H1 (cell line): Measurements from ENCODE around the gene RAB40B. TPM values are rescaled to one million over a fixed set of nuclear protein-coding genes. Genes with fewer than 3 reads are reported as not detected.

Experiments used
- CTCF ChIA-PET: fragments of 300-600 bp; sonication (Branson Sonifier 250); formaldehyde crosslinking; loops from one replicate; lab custom pipeline; 2021; ENCODE audit not compliant: partially characterized antibody; lab: Charles Lee
- POLR2A ChIA-PET: fragments of 300-600 bp; sonication (Branson Sonifier 250); formaldehyde crosslinking; loops from one replicate; lab custom pipeline; 2021; ENCODE audit warnings: inconsistent platforms; ENCODE audit not compliant: partially characterized antibody; lab: Charles Lee
- DNase-seq, 2 experiments: peaks; one replicate each; pipeline versions ENCODE4 v3.0.0 to v3.0.0-alpha.2; 2010 to 2022; ENCODE audit warnings: low spot score in 2 of 2, low read depth in 1 of 2, mixed read lengths in 1 of 2
- FAIRE-seq: peaks from 2 replicates; lab custom pipeline; 2011; peaks lifted over from hg19 to GRCh38; lab: Jason Lieb, UNC
- H2AFZ ChIP-seq: 2 replicates; pipeline ENCODE4 v1.8.1; 2012; ENCODE audit warnings: low read length, inconsistent platforms
- H2AK5ac ChIP-seq: 2 replicates; pipeline ENCODE4 v1.6.1; 2013; ENCODE audit warnings: low read depth, low read length
- H2BK120ac ChIP-seq: replicated peaks from 2 replicates; pipeline ENCODE3; 2013; ENCODE audit warnings: low read depth, low read length, inconsistent platforms
- H2BK12ac ChIP-seq: 2 replicates; pipeline ENCODE4 v1.6.1; 2013; ENCODE audit warnings: low read depth, low read length
- H2BK15ac ChIP-seq: 2 replicates; pipeline ENCODE4 v1.6.1; 2013; ENCODE audit warnings: low read length
- H2BK20ac ChIP-seq: 2 replicates; pipeline ENCODE4 v1.6.1; 2013; ENCODE audit warnings: low read length
- H2BK5ac ChIP-seq: 2 replicates; pipeline ENCODE4 v1.6.1; 2013; ENCODE audit warnings: low read depth, low read length
- H3K14ac ChIP-seq: 2 replicates; pipeline ENCODE4 v1.6.1; 2013; ENCODE audit warnings: inconsistent platforms; ENCODE audit not compliant: insufficient read length
- H3K18ac ChIP-seq: 2 replicates; pipeline ENCODE4 v1.6.1; 2013; ENCODE audit warnings: low read length; ENCODE audit errors: extremely low read depth
- H3K23ac ChIP-seq: 2 replicates; pipeline ENCODE4 v1.6.1; 2013; ENCODE audit warnings: inconsistent platforms; ENCODE audit not compliant: insufficient read length
- H3K23me2 ChIP-seq: 2 replicates; pipeline ENCODE4 v1.6.1; 2013; ENCODE audit warnings: low read depth, low read length
- H3K27ac ChIP-seq: 2 replicates; pipeline ENCODE4 v1.6.1; 2011; ENCODE audit warnings: low read depth, low read length, inconsistent platforms
- H3K27me3 ChIP-seq, 4 experiments: replicated peaks in 1 of 4; 1 replicate in 1 of 4; 2 replicates in 3 of 4; pipeline versions ENCODE4 v1.6.1 to v1.8.1; 2011 to 2013; ENCODE audit warnings: low read length in 3 of 4, mild to moderate bottlenecking in 3 of 4, inconsistent platforms in 2 of 4, mixed read lengths in 2 of 4, moderate library complexity in 1 of 4; ENCODE audit not compliant: control insufficient read depth in 3 of 4, insufficient read depth in 3 of 4; ENCODE audit errors: extremely low read depth in 1 of 4
- H3K36me3 ChIP-seq, 4 experiments: 2 replicates each; pipeline versions ENCODE4 v1.6.1 to v1.8.1; 2011 to 2013; ENCODE audit warnings: mild to moderate bottlenecking in 4 of 4, low read length in 3 of 4, moderate library complexity in 2 of 4, control low read depth in 1 of 4, inconsistent platforms in 1 of 4; ENCODE audit not compliant: insufficient read depth in 4 of 4, control insufficient read depth in 2 of 4
- H3K4ac ChIP-seq: replicated peaks from 2 replicates; pipeline ENCODE3; 2013; ENCODE audit warnings: low read length, low read depth, mixed read lengths, inconsistent platforms; ENCODE audit not compliant: insufficient read length
- H3K4me1 ChIP-seq, 4 experiments: replicated peaks in 1 of 4; 1 replicate in 1 of 4; 2 replicates in 3 of 4; pipeline versions ENCODE4 v1.6.1 to v1.8.1; 2011 to 2013; ENCODE audit warnings: low read length in 3 of 4, inconsistent platforms in 2 of 4, mixed read lengths in 1 of 4; ENCODE audit not compliant: insufficient read depth in 4 of 4, control insufficient read depth in 3 of 4
- H3K4me2 ChIP-seq, 2 experiments: 2 replicates each; pipeline versions ENCODE4 v1.6.1 to v1.8.1; 2011 to 2013; ENCODE audit warnings: low read depth in 2 of 2, low read length in 2 of 2, control low read depth in 1 of 2, inconsistent platforms in 1 of 2, mild to moderate bottlenecking in 1 of 2; ENCODE audit not compliant: insufficient read depth in 1 of 2
- H3K4me3 ChIP-seq, 4 experiments: fragments of 200-600, 300-600 bp in 1 of 4; sonication (generic), shearing (Covaris generic), sonication (Bioruptor Twin) in 1 of 4; 2 replicates each; pipeline versions ENCODE4 v1.5.1 to v1.8.1; 2011 to 2016; ENCODE audit warnings: low read length in 4 of 4, low read depth in 3 of 4, control low read depth in 2 of 4, inconsistent platforms in 2 of 4, mild to moderate bottlenecking in 2 of 4, mixed read lengths in 1 of 4, moderate library complexity in 1 of 4; ENCODE audit not compliant: insufficient read depth in 2 of 4; ENCODE audit errors: extremely low read depth in 1 of 4
- H3K56ac ChIP-seq: replicated peaks from 2 replicates; pipeline ENCODE3; 2013; ENCODE audit warnings: low read depth, mild to moderate bottlenecking, mixed read lengths, low read length, inconsistent platforms; ENCODE audit not compliant: insufficient read length
- H3K79me1 ChIP-seq: 2 replicates; pipeline ENCODE4 v1.6.1; 2013; ENCODE audit warnings: low read depth, low read length, control low read depth
- H3K79me2 ChIP-seq, 2 experiments: 2 replicates each; pipeline versions ENCODE4 v1.6.1 to v1.8.1; 2012 to 2013; ENCODE audit warnings: low read length in 2 of 2, mild to moderate bottlenecking in 2 of 2, inconsistent platforms in 1 of 2; ENCODE audit not compliant: insufficient read depth in 2 of 2, control insufficient read depth in 1 of 2
- H3K9ac ChIP-seq, 4 experiments: replicated peaks in 1 of 4; 1 replicate in 1 of 4; 2 replicates in 3 of 4; pipeline versions ENCODE4 v1.6.1 to v1.8.1; 2011 to 2013; ENCODE audit warnings: low read depth in 3 of 4, low read length in 3 of 4, control low read depth in 2 of 4, mild to moderate bottlenecking in 2 of 4, moderate library complexity in 2 of 4, inconsistent platforms in 1 of 4; ENCODE audit errors: extremely low read depth in 1 of 4
- H3K9me3 ChIP-seq, 2 experiments: 2 replicates each; pipeline versions ENCODE4 v1.6.1 to v1.8.1; 2012 to 2013; ENCODE audit warnings: mild to moderate bottlenecking in 2 of 2, moderate library complexity in 2 of 2, control low read depth in 1 of 2, inconsistent platforms in 1 of 2, low read depth in 1 of 2, low read length in 1 of 2, mixed read lengths in 1 of 2; ENCODE audit not compliant: insufficient read depth in 2 of 2
- H4K20me1 ChIP-seq, 2 experiments: replicated peaks in 1 of 2; 2 replicates each; pipeline versions ENCODE3 to v1.8.1; 2011 to 2013; ENCODE audit warnings: inconsistent platforms in 2 of 2, low read length in 2 of 2, mild to moderate bottlenecking in 1 of 2; ENCODE audit not compliant: insufficient read depth in 2 of 2, control insufficient read depth in 1 of 2
- H4K5ac ChIP-seq: 2 replicates; pipeline ENCODE4 v1.6.1; 2013; ENCODE audit warnings: low read length, low read depth, mixed read lengths, inconsistent platforms; ENCODE audit not compliant: insufficient read length
- H4K8ac ChIP-seq: 2 replicates; pipeline ENCODE4 v1.8.0; 2013; ENCODE audit warnings: mild to moderate bottlenecking, moderate library complexity, low read length, inconsistent platforms; ENCODE audit not compliant: insufficient read depth; ENCODE audit errors: extremely low read depth
- H4K91ac ChIP-seq: replicated peaks from 2 replicates; pipeline ENCODE3; 2013; ENCODE audit warnings: low read length, mixed read lengths, inconsistent platforms; ENCODE audit not compliant: insufficient read length
- BACH1 ChIP-seq: IDR thresholded peaks from 2 replicates; pipeline ENCODE4 v1.6.1; 2012; ENCODE audit warnings: low read length, improper control_type of control experiment
- CBX8 ChIP-seq: fragments of 300-800, 300-1000 bp; sonication (generic); IDR thresholded peaks from 2 replicates; pipeline ENCODE4 v1.7.1; 2016; ENCODE audit warnings: low read depth, low read length, borderline replicate concordance
- CREB1 ChIP-seq: IDR thresholded peaks from 2 replicates; pipeline ENCODE4 v1.6.1; 2012; ENCODE audit warnings: inconsistent platforms
- CTBP2 ChIP-seq: IDR thresholded peaks from 2 replicates; pipeline ENCODE4 v1.7.0; 2011; ENCODE audit warnings: borderline replicate concordance, mild to moderate bottlenecking, moderate library complexity, mixed read lengths, low read length; ENCODE audit not compliant: insufficient read depth, insufficient read length
- EP300 ChIP-seq, 2 experiments: IDR thresholded peaks; 1 replicate in 1 of 2; 2 replicates in 1 of 2; pipeline ENCODE4 v1.6.1; 2011 to 2012; ENCODE audit warnings: low read depth in 2 of 2, low read length in 2 of 2, mild to moderate bottlenecking in 2 of 2, borderline replicate concordance in 1 of 2, inconsistent platforms in 1 of 2, moderate library complexity in 1 of 2
- GTF2F1 ChIP-seq: IDR thresholded peaks from 2 replicates; pipeline ENCODE4 v1.6.1; 2012; ENCODE audit warnings: low read depth, low read length, improper control_type of control experiment, borderline replicate concordance
- HDAC6 ChIP-seq: IDR thresholded peaks from one replicate; pipeline ENCODE4 v1.7.1; 2012; ENCODE audit warnings: low read depth, mild to moderate bottlenecking, inconsistent platforms, low read length, moderate library complexity
- MAFK ChIP-seq: IDR thresholded peaks from 2 replicates; pipeline ENCODE4 v1.6.1; 2012; ENCODE audit warnings: low read depth, mild to moderate bottlenecking, improper control_type of control experiment, low read length
- RAD21 ChIP-seq, 2 experiments: IDR thresholded peaks in 1 of 2; conservative IDR thresholded peaks in 1 of 2; 2 replicates each; pipeline ENCODE4 v1.6.1; 2011; ENCODE audit warnings: low read depth in 2 of 2, low read length in 2 of 2, improper control_type of control experiment in 1 of 2, inconsistent platforms in 1 of 2, mild to moderate bottlenecking in 1 of 2, moderate library complexity in 1 of 2
- SIN3A ChIP-seq, 2 experiments: IDR thresholded peaks in 1 of 2; conservative IDR thresholded peaks in 1 of 2; 2 replicates each; pipeline ENCODE4 v1.6.1; 2011 to 2012; ENCODE audit warnings: low read length in 2 of 2, improper control_type of control experiment in 1 of 2, low read depth in 1 of 2, mild to moderate bottlenecking in 1 of 2
- SP1 ChIP-seq: IDR thresholded peaks from 2 replicates; pipeline ENCODE4 v1.6.1; 2011; ENCODE audit warnings: low read depth, low read length
- TAF1 ChIP-seq: IDR thresholded peaks from 2 replicates; pipeline ENCODE4 v1.6.1; 2011; ENCODE audit warnings: mild to moderate bottlenecking, low read depth, low read length
- TCF12 ChIP-seq: IDR thresholded peaks from 2 replicates; pipeline ENCODE4 v1.6.1; 2011; ENCODE audit warnings: low read depth, mild to moderate bottlenecking, low read length
- ZNF274 ChIP-seq: IDR thresholded peaks from 2 replicates; pipeline ENCODE4 v1.7.0; 2012; ENCODE audit warnings: low read length, borderline replicate concordance; ENCODE audit errors: extremely low read depth
- WGBS, 2 experiments: shearing (Covaris generic) in 1 of 2; methylation state at CpG; one replicate each; pipeline versions ENCODE4 v1.1.6 to v1.1.7; 2013 to 2015; ENCODE audit warnings: low lambda C conversion rate in 2 of 2, mixed read lengths in 2 of 2, inconsistent platforms in 1 of 2, low coverage in 1 of 2, missing lambda C conversion rate in 1 of 2; ENCODE audit not compliant: insufficient replicate concordance in 2 of 2, insufficient coverage in 1 of 2, insufficient read length in 1 of 2; ENCODE audit errors: extremely low coverage in 1 of 2, missing lambda C conversion rate in 1 of 2; 5-methylcytosine and 5-hydroxymethylcytosine counted together
- polyA plus RNA-seq, 7 experiments: library from polyadenylated mRNA; depleted of rRNA in 3 of 7; stranded (reverse) in 5 of 7; unstranded in 2 of 7; fragments of >200 nt in 5 of 7; fragments of 200-250 nt in 2 of 7; gene quantifications; 1 replicate in 5 of 7; 2 replicates in 1 of 7; 4 replicates in 1 of 7; pipeline versions ENCODE4 v1.2.1 to v1.2.3, GENCODE V29; 2011 to 2013; ENCODE audit warnings: missing spikeins in 2 of 7, mixed read lengths in 2 of 7
- total RNA-seq: library from RNA; stranded (reverse); fragmentation: NEBNext Ultra II Directional; extraction: Animal tissue kit (Norgen Biotek cat#: 25700); gene quantifications from 2 replicates; pipeline ENCODE4 v1.2.1, GENCODE V29; 2021

RAB40B gene
- total and polyA plus RNA-seq, 2 of the 8 experiments (the other 6 are each of a cell fraction or from before 2014, with no cell fraction given): 3.1 to 4.6 TPM

DNA sequence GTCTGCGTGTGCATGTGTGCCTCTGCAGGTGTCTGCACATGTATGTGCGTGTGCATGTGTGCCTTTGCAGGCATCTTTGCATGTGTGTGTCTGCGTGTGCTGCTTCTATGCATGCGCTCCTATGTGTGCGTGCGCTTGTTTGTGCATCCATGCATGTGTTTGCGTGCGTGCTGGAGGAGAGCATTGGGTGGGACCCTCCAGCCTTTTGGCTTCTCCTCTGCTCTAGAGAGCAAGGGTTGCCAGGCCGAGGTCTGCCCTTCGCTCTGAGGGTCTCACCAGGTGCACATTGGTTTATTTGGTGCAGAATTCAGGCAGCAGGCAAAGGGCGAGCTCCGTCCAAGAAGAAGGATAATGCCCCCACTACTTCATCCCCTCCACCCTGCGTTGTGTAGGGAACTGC, 1.1 kb upstream of the RAB40B start:
- Histone ChIP-seq H2AK5ac (no peak overlapping the region), H3K56ac (no peak overlapping the region), H2BK15ac (no peak overlapping the region), H4K20me1 (peaks cover 0 to 9% of the 10 kb centered on the region in 2 experiments), H3K4ac (no peak overlapping the region), H3K79me1 (no peaks in the 10 kb centered on the region), H3K23me2 (peaks cover 8% of the 10 kb centered on the region; the same call in 1 of the 2 replicates), H3K23ac (no peak overlapping the region), H3K27me3 (peaks cover 16 to 34% (median 24%) of the 10 kb centered on the region in 4 experiments), H3K4me3 (peak overlapping the region in 1 of 4 experiments; percentile 54; a peak in 1 of 8 replicates), H3K4me1 (peaks cover 0 to 11% (median 6%) of the 10 kb centered on the region in 4 experiments; a peak in 4 of 7 replicates), H2BK120ac (no peak overlapping the region), H3K14ac (no peak overlapping the region), H4K91ac (no peak overlapping the region), H4K8ac (no peak overlapping the region), H3K4me2 (peak overlapping the region; percentile 52 to 90; a peak in 3 of 4 replicates), H2BK12ac (no peak overlapping the region; the same call in 1 of the 2 replicates), H3K36me3 (no peaks in the 10 kb centered on the region; a peak in 1 of 8 replicates), H3K79me2 (no peaks in the 10 kb centered on the region), H3K9me3 (no peaks in the 10 kb centered on the region), H2BK5ac (no peak overlapping the region; the same call in 1 of the 2 replicates), H4K5ac (no peak overlapping the region), H2AFZ (no peak overlapping the region), H3K9ac (no peak overlapping the region), H3K18ac (no peak overlapping the region), H3K27ac (no peak overlapping the region), H2BK20ac (no peak overlapping the region)
- 84% methylated on average over 13 of the region's 13 CpGs; no CpG with 5 or more reads in 1 of the 2 experiments for WGBS, 2 experiments
- POLR2A ChIA-PET: interaction anchor here (1.0 kb wide), 1 partner anchor 11 kb away, joined by 3 read pairs; no protein-coding TSS in a partner anchor
- DNase-seq (no peak), FAIRE-seq (no peak)
- CTCF ChIA-PET: interaction anchor here (0.6 kb wide), 1 partner anchor 215 kb away, joined by 3 read pairs; no protein-coding TSS in a partner anchor
- TF ChIP-seq HDAC6: no peak
- TF ChIP-seq ZNF274: no peak
- TF ChIP-seq SIN3A (conservative IDR thresholded peaks at IDR 0.05 in 1 of 2, IDR thresholded peaks at IDR 0.05 in 1 of 2; ENCODE audit: low read depth in 1 of 2, low read length in 2 of 2): no peak
- no peak for TF ChIP-seq CTBP2
- no peak for TF ChIP-seq CREB1
- TF ChIP-seq EP300 (IDR thresholded peaks at IDR 0.05; ENCODE audit: borderline replicate concordance in 1 of 2, low read depth in 2 of 2, low read length in 2 of 2): no peak
- no peak for TF ChIP-seq GTF2F1
- TF ChIP-seq BACH1: no peak
- TF ChIP-seq MAFK: no peak
- no peak for TF ChIP-seq CBX8
- TF ChIP-seq TCF12: no peak
- no peak for TF ChIP-seq SP1
- no peak for TF ChIP-seq TAF1
- TF ChIP-seq RAD21 (IDR thresholded peaks at IDR 0.05 in 1 of 2, conservative IDR thresholded peaks at IDR 0.05 in 1 of 2; ENCODE audit: low read depth in 2 of 2, low read length in 2 of 2): no peak
